Measurements from ENCODE around the gene RASSF3. TPM values are rescaled to one million over a fixed set of nuclear protein-coding genes. Genes with fewer than 3 reads are reported as not detected.

The RASSF3 gene
- total RNA-seq, 1 donor, result 13.8 TPM

DNA sequence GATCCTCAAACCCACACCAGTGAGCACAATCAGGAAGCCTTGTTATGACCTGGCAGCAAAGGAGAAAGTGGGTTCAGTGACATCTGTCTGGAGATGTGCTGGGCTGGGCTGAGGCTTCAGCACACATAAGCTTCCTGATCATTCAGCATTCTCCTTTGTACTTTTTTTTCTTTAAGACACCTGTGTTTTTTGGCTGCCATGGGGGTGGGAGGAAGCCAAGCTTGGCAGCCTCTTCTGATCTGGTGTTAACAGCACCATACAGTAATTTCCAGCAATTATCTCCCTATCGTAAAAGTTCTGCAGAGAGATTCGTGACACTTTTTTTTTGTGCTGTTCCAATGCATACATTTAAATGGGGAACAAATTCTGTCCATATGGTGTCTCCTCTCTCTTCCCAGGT is 38.9 kb upstream of the RASSF3 start:
- H3K4me3 ChIP-seq (ENCODE audit: insufficient read depth, low read length), result no peak overlapping the region
- H3K4me1 ChIP-seq (ENCODE audit: insufficient read depth, low read length), result peaks cover 3% of the 10 kb centered on the region
- H3K27me3 ChIP-seq (ENCODE audit: insufficient read depth, low read length), result peaks cover 7% of the 10 kb centered on the region
- DNase-seq (ENCODE audit: insufficient read length, low spot score, missing footprints), result no peak
- no peak overlapping the region for H2AFZ ChIP-seq (ENCODE audit: low read length)
- no peaks in the 10 kb centered on the region for H3K79me2 ChIP-seq (ENCODE audit: insufficient read depth, low read length)
- TF ChIP-seq, protein P1, sequence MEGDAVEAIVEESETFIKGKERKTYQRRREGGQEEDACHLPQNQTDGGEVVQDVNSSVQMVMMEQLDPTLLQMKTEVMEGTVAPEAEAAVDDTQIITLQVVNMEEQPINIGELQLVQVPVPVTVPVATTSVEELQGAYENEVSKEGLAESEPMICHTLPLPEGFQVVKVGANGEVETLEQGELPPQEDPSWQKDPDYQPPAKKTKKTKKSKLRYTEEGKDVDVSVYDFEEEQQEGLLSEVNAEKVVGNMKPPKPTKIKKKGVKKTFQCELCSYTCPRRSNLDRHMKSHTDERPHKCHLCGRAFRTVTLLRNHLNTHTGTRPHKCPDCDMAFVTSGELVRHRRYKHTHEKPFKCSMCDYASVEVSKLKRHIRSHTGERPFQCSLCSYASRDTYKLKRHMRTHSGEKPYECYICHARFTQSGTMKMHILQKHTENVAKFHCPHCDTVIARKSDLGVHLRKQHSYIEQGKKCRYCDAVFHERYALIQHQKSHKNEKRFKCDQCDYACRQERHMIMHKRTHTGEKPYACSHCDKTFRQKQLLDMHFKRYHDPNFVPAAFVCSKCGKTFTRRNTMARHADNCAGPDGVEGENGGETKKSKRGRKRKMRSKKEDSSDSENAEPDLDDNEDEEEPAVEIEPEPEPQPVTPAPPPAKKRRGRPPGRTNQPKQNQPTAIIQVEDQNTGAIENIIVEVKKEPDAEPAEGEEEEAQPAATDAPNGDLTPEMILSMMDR (IDR thresholded peaks at IDR 0.05; ENCODE audit: extremely low read depth, low read depth, low read length), result no peak
- H3K36me3 ChIP-seq (ENCODE audit: insufficient read depth, low read length), result no peaks in the 10 kb centered on the region
- H4K20me1 ChIP-seq (ENCODE audit: insufficient read depth, low read length), result no peaks in the 10 kb centered on the region
- no peak overlapping the region for H3K27ac ChIP-seq (ENCODE audit: low read depth, low read length)
- peaks cover 4% of the 10 kb centered on the region for H3K9me3 ChIP-seq (ENCODE audit: low read depth, low read length)
- H3K4me2 ChIP-seq (ENCODE audit: insufficient read depth, low read length), result no peak overlapping the region

DNA sequence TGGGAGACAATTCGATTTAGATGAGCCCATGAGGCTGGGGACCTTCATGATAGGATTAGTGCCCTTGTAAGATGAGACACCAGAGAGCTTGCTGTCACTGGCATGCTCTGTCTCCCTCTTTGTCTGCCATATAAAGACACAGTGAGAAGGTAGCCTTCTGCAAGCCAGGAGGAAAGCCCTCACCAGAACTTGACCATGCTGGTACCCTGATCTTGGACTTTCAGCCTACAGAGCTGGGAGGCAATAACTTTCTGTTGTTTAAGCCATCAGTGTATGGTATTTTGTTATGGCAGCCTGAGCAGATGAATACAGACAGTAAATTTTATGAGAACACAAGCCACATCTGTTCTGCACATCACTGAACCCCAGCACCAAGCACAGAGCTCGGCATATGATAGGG is 38.1 kb upstream of the RASSF3 start:
- Histone ChIP-seq H3K36me3 (ENCODE audit: insufficient read depth, low read length) (no peaks in the 10 kb centered on the region), H3K79me2 (ENCODE audit: insufficient read depth, low read length) (no peaks in the 10 kb centered on the region), H4K20me1 (ENCODE audit: insufficient read depth, low read length) (no peaks in the 10 kb centered on the region), H2AFZ (ENCODE audit: low read length) (no peak overlapping the region), H3K27ac (ENCODE audit: low read depth, low read length) (no peak overlapping the region), H3K27me3 (ENCODE audit: insufficient read depth, low read length) (peaks cover 7% of the 10 kb centered on the region), H3K9me3 (ENCODE audit: low read depth, low read length) (peaks cover 4% of the 10 kb centered on the region), H3K4me1 (ENCODE audit: insufficient read depth, low read length) (no peaks in the 10 kb centered on the region), H3K4me2 (ENCODE audit: insufficient read depth, low read length) (no peak overlapping the region), H3K4me3 (ENCODE audit: insufficient read depth, low read length) (no peak overlapping the region)
- TF ChIP-seq, protein P1 (IDR thresholded peaks at IDR 0.05; ENCODE audit: extremely low read depth, low read depth, low read length), result no peak
- no peak for DNase-seq (ENCODE audit: insufficient read length, low spot score, missing footprints)

DNA sequence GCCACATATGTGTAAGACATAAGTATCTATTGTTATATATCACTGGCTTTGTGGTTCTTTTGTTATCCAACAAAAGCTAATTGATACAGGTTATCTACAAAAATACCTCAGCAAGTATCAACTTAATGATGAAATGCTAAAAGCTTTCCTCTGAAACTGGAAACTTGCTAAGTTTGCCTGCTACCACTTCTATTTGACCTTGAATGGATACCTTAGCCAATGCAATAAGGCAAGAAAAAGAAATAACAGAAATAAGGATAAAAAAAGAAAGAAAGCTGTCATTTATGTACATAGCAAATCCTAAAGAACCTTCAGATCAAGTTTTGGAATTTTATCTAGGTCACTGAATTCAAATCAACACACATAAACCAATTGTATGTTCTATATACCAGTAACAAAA is 35.5 kb upstream of the RASSF3 start:
- no peaks in the 10 kb centered on the region for H3K4me1 ChIP-seq (ENCODE audit: insufficient read depth, low read length)
- H3K36me3 ChIP-seq (ENCODE audit: insufficient read depth, low read length), result no peaks in the 10 kb centered on the region
- no peak overlapping the region for H2AFZ ChIP-seq (ENCODE audit: low read length)
- H3K27me3 ChIP-seq (ENCODE audit: insufficient read depth, low read length), result peaks cover 7% of the 10 kb centered on the region
- TF ChIP-seq, protein P1 (IDR thresholded peaks at IDR 0.05; ENCODE audit: extremely low read depth, low read depth, low read length), result no peak
- H3K4me3 ChIP-seq (ENCODE audit: insufficient read depth, low read length), result no peak overlapping the region
- DNase-seq (ENCODE audit: insufficient read length, low spot score, missing footprints), result no peak
- H3K27ac ChIP-seq (ENCODE audit: low read depth, low read length), result no peak overlapping the region
- H3K4me2 ChIP-seq (ENCODE audit: insufficient read depth, low read length), result no peak overlapping the region
- H3K9me3 ChIP-seq (ENCODE audit: low read depth, low read length), result peaks cover 4% of the 10 kb centered on the region
- no peaks in the 10 kb centered on the region for H4K20me1 ChIP-seq (ENCODE audit: insufficient read depth, low read length)
- no peaks in the 10 kb centered on the region for H3K79me2 ChIP-seq (ENCODE audit: insufficient read depth, low read length)

DNA sequence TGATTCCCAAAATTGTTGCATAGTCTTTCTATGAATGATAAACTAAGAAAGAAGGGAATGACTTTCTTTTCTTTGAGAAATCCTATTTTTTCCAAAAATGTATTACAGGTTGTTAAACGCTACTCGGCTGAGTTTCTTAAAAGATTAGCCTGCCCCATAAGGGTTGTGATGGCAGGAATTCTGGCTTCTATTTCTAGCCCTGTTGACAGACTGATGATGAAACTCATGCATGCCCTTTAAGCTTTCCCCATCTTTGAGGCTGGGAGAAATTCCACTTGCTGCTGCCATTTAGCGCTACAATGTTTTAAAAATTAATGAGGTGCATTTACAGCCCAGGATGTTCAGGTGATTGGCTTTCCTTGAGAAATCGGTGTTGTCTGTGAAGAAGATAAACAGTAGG is 33.2 kb upstream of the RASSF3 start:
- TF ChIP-seq, protein P1 (IDR thresholded peaks at IDR 0.05; ENCODE audit: extremely low read depth, low read depth, low read length), result no peak
- no peak overlapping the region for H3K27ac ChIP-seq (ENCODE audit: low read depth, low read length)
- no peaks in the 10 kb centered on the region for H3K79me2 ChIP-seq (ENCODE audit: insufficient read depth, low read length)
- no peaks in the 10 kb centered on the region for H3K36me3 ChIP-seq (ENCODE audit: insufficient read depth, low read length)
- H3K9me3 ChIP-seq (ENCODE audit: low read depth, low read length), result peaks cover 4% of the 10 kb centered on the region
- no peak overlapping the region for H2AFZ ChIP-seq (ENCODE audit: low read length)
- H3K4me3 ChIP-seq (ENCODE audit: insufficient read depth, low read length), result no peak overlapping the region
- H3K4me1 ChIP-seq (ENCODE audit: insufficient read depth, low read length), result no peaks in the 10 kb centered on the region
- DNase-seq (ENCODE audit: insufficient read length, low spot score, missing footprints), result no peak
- H4K20me1 ChIP-seq (ENCODE audit: insufficient read depth, low read length), result no peaks in the 10 kb centered on the region
- H3K4me2 ChIP-seq (ENCODE audit: insufficient read depth, low read length), result no peak overlapping the region
- peaks cover 15% of the 10 kb centered on the region for H3K27me3 ChIP-seq (ENCODE audit: insufficient read depth, low read length)

Measured in osteoblast (primary cell).